ENCODE measurements around the gene TRABD2B. TPM values are rescaled to one million over a fixed set of nuclear protein-coding genes. Genes with fewer than 3 reads are reported as not detected.

Gene TRABD2B
- total RNA-seq, 1 donor: under 0.01 TPM

DNA sequence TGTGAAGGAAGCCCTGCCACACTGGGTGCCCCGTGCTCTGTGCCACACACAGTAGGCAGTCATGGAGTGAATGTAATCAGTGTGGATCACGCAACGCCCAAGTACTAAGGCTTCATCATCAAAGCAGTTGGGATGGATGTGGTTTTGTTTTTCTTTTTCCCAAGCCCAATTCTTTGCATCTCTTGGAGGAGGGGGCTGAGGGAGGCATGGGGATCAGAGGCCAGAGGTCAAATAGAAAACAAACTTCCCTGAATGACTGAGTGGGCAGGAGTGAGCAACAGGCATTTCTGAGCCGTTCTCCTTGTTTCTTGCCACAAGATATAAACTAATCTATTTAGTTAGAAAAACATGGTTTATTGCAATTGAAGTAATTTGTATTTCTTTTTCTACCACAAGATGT is 85.3 kb downstream of the TRABD2B start:
- Histone ChIP-seq H3K9me3 (ENCODE audit: low read depth, low read length) (no peaks in the 10 kb centered on the region), H2AFZ (ENCODE audit: low read length) (no peak overlapping the region), H3K4me3 (ENCODE audit: insufficient read depth, low read length) (no peak overlapping the region), H4K20me1 (ENCODE audit: insufficient read depth, low read length) (no peaks in the 10 kb centered on the region), H3K4me2 (ENCODE audit: insufficient read depth, low read length) (no peak overlapping the region), H3K27me3 (ENCODE audit: insufficient read depth, low read length) (peaks cover 3% of the 10 kb centered on the region), H3K36me3 (ENCODE audit: insufficient read depth, low read length) (no peaks in the 10 kb centered on the region), H3K79me2 (ENCODE audit: insufficient read depth, low read length) (no peaks in the 10 kb centered on the region), H3K4me1 (ENCODE audit: insufficient read depth, low read length) (no peaks in the 10 kb centered on the region), H3K27ac (ENCODE audit: low read depth, low read length) (no peak overlapping the region)
- TF ChIP-seq CTCF (IDR thresholded peaks at IDR 0.05; ENCODE audit: extremely low read depth, low read depth, low read length): no peak
- peak; percentile 14 for DNase-seq (ENCODE audit: insufficient read length, low spot score, missing footprints)

DNA sequence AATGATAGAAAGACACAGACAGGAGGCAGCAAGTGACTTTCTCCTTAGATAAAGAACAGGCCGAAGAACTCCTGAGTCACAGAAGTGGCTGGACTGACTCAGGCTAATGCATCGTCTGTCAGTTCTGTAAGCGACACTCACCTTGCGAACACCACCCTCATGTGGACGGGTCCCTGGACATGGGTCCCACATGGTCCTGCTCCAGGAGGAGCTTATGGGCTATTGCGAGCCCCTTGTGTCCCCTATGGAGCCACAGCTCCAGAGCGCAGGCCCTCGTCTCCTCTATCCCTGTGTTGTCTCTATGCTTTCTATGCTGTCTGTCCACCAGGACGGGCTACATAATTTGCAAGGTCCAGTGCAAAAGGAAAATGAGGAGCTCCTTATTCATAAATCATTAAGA is 85.8 kb downstream of the TRABD2B start:
- no peaks in the 10 kb centered on the region for H3K79me2 ChIP-seq (ENCODE audit: insufficient read depth, low read length)
- DNase-seq (ENCODE audit: insufficient read length, low spot score, missing footprints): no peak
- no peak overlapping the region for H3K4me2 ChIP-seq (ENCODE audit: insufficient read depth, low read length)
- H3K4me3 ChIP-seq (ENCODE audit: insufficient read depth, low read length): no peak overlapping the region
- no peaks in the 10 kb centered on the region for H3K36me3 ChIP-seq (ENCODE audit: insufficient read depth, low read length)
- no peak overlapping the region for H2AFZ ChIP-seq (ENCODE audit: low read length)
- TF ChIP-seq CTCF (IDR thresholded peaks at IDR 0.05; ENCODE audit: extremely low read depth, low read depth, low read length): no peak
- peaks cover 3% of the 10 kb centered on the region for H3K27me3 ChIP-seq (ENCODE audit: insufficient read depth, low read length)
- no peak overlapping the region for H3K27ac ChIP-seq (ENCODE audit: low read depth, low read length)
- H3K9me3 ChIP-seq (ENCODE audit: low read depth, low read length): no peaks in the 10 kb centered on the region
- H4K20me1 ChIP-seq (ENCODE audit: insufficient read depth, low read length): no peaks in the 10 kb centered on the region
- H3K4me1 ChIP-seq (ENCODE audit: insufficient read depth, low read length): no peaks in the 10 kb centered on the region

GRCh38 chr1:47908258-47908657 is 88.9 kb downstream of the TRABD2B start:
- Histone ChIP-seq H2AFZ (ENCODE audit: low read length) (no peak overlapping the region), H3K27ac (ENCODE audit: low read depth, low read length) (no peak overlapping the region), H3K36me3 (ENCODE audit: insufficient read depth, low read length) (no peaks in the 10 kb centered on the region), H3K79me2 (ENCODE audit: insufficient read depth, low read length) (no peaks in the 10 kb centered on the region), H3K9me3 (ENCODE audit: low read depth, low read length) (no peaks in the 10 kb centered on the region), H3K4me3 (ENCODE audit: insufficient read depth, low read length) (no peak overlapping the region), H3K4me2 (ENCODE audit: insufficient read depth, low read length) (no peak overlapping the region), H3K27me3 (ENCODE audit: insufficient read depth, low read length) (peaks cover 3% of the 10 kb centered on the region), H3K4me1 (ENCODE audit: insufficient read depth, low read length) (no peaks in the 10 kb centered on the region), H4K20me1 (ENCODE audit: insufficient read depth, low read length) (no peaks in the 10 kb centered on the region)
- no peak for TF ChIP-seq CTCF (IDR thresholded peaks at IDR 0.05; ENCODE audit: extremely low read depth, low read depth, low read length)
- no peak for DNase-seq (ENCODE audit: insufficient read length, low spot score, missing footprints)

DNA sequence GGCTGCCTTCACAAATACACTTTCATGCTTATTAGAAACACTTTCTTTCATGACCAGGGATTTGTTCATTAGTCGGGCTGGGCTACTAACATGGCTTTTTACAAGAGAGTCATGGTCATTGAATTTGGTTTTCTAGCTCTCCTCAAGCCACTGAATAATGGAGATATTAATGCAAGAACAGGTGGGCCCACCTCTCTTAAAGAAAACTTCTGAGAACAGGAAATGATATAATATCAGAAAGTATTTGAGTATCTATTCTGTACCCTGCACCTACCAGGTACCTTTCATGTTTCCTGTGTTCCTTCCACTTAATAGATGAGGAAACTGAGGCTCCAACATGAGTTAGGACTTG is 90.0 kb downstream of the TRABD2B start:
- DNase-seq (ENCODE audit: insufficient read length, low spot score, missing footprints): no peak
- no peaks in the 10 kb centered on the region for H3K36me3 ChIP-seq (ENCODE audit: insufficient read depth, low read length)
- H3K27me3 ChIP-seq (ENCODE audit: insufficient read depth, low read length): peaks cover 3% of the 10 kb centered on the region
- no peaks in the 10 kb centered on the region for H3K4me1 ChIP-seq (ENCODE audit: insufficient read depth, low read length)
- no peak overlapping the region for H3K4me2 ChIP-seq (ENCODE audit: insufficient read depth, low read length)
- H3K79me2 ChIP-seq (ENCODE audit: insufficient read depth, low read length): no peaks in the 10 kb centered on the region
- no peak overlapping the region for H2AFZ ChIP-seq (ENCODE audit: low read length)
- TF ChIP-seq CTCF (IDR thresholded peaks at IDR 0.05; ENCODE audit: extremely low read depth, low read depth, low read length): no peak
- H3K9me3 ChIP-seq (ENCODE audit: low read depth, low read length): no peaks in the 10 kb centered on the region
- H4K20me1 ChIP-seq (ENCODE audit: insufficient read depth, low read length): no peaks in the 10 kb centered on the region
- no peak overlapping the region for H3K4me3 ChIP-seq (ENCODE audit: insufficient read depth, low read length)
- H3K27ac ChIP-seq (ENCODE audit: low read depth, low read length): no peak overlapping the region

Measured in osteoblast (primary cell).